HG03575 (cell line): ENCODE data around the gene NDUFA8.

ENCODE experiments used
- ATAC-seq: cut with Tn5 transposase; IDR thresholded peaks from one replicate; pipeline ENCODE4 v1.9.1; 2021; ENCODE audit not compliant: unreplicated experiment, insufficient number of reproducible peaks, low FRiP score; ENCODE audit errors: extremely low read depth

The NDUFA8 gene

DNA sequence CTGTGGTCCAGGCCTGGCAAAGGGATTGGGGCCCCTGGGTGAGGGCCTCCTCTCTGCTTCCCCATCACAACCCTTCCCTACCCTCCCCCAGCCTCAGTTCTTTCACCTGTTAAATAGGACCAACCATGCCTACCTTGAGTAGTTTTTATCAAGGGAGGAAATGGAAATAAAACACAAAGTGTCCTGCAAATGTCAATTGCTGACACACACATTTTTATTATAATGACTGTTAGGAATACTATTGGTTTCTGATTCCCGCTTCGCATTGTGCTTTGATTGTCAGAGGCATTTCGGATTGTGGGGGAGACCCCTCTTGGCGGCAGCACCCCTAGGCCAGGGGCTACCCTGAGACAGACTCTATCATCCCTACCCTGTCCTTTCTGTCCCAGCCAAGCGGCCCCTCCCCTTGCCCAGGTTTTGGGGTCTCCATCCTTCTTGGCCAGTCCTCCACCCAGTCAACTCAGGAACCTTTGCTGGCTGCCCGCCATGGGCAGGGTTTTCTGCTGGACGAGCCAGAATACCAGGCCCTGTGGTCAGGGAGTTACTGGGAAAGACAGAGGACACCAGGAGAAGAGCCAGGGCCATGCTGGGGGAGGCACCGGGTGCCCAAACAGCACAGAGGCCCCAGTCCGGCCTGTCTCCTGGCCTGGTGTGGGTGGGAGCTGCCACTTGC lies 48.0 kb downstream of the NDUFA8 start:
- ATAC-seq: no peak

GRCh38 chr9:122110100-122110833 lies 49.3 kb downstream of the NDUFA8 start:
- ATAC-seq: no peak

DNA sequence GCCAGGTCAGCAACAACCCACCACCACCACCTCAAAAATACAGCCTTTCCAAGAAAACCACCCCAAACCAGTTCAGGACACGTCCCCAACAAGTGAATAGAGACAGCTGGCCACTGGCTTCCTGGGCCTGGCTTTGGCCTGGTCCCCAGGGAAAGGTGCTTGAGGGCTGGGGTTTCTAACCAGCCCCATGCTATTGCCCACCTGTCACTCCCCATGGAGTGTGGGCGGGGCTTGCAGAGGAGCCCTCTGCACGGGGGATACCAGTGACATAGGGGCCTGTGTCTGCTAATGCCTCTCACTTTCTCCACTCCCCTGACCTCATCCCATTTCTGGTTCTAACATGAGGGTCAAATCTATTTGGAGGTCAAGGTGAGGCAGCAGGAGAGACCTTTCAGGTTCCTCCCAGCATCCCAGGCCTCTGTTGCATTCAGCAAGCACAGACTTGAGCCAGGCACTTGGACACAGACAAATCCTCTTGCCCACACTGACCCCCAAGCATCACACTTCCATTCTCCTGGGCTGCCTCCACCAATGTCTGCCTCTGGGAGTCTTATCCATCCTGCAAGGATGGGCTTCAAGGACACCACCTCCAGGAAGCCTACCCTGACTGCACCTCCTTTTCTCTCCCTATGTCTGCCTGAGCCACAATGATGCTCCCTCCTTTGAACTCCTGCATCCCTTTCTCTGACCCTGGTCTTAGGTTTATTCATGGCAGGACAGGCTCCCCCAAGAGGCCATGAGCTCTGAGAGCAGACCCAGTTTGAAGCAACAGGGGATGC lies 50.4 kb downstream of the NDUFA8 start:
- ATAC-seq: no peak

DNA sequence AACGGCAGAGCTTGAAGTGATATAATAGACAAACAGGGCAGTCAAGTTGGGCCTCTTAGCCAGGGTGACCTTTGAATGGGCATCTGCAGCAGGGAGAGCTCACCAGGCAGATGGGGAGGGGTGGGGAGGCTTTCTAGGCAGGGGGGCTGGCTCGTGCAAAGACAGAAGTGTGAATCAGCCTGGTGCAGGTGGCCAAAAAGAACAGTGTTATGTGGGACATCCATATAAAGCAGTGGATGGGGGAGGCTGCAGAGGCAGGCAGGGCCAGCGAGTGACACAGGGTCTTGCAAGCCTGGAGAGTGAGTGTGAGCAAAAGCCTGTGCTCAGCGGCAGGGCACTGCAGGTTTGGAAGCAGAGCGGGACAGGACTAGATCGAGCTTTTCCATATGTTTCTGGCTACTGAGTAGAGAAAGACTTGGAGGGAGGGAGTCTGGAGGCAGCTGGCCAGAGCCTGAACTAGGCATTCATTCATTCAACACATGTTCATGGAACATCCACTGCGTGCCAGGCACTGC lies 52.2 kb downstream of the NDUFA8 start:
- ATAC-seq: no peak

DNA sequence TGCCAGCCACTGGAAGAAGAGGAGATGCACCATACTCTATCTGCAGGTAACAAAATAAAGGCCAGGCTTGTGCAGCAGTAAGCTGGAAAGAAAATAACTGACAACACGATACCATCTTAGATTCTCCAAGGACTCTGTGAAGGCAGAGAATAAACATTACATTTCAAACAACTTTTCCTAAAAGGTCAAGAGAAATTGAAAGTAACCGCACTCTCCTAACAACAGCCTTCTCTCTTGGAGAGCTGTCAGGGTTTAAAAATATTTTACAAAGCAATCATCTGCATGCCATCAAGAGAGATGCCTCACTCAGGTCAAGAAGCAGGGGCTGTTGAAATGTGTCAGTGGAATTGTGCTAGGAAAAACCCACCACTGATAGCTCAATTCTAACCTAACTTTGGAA lies 53.0 kb downstream of the NDUFA8 start:
- no peak for ATAC-seq

DNA sequence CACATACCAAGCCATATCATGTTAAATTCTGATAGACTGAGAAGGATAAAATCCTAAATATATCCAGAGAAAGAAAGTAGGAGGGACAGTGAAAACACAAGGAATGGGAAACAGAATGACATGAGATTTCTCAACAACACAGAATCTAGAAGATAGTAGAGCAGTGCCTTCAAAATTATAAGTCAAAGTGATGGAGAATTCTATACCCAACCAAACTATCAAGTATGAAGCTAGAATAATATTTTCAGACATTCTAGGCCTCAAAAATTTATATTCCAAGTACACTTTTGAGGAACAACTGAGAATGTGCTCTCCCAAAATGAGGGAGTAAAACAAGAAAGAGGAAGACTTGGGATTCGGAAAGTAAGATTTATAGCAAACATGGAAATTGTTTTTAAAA lies 55.6 kb downstream of the NDUFA8 start:
- ATAC-seq: no peak

- no peak for ATAC-seq
Observed at GRCh38 chr9:122102156-122102555, 57.4 kb downstream of the NDUFA8 start.

DNA sequence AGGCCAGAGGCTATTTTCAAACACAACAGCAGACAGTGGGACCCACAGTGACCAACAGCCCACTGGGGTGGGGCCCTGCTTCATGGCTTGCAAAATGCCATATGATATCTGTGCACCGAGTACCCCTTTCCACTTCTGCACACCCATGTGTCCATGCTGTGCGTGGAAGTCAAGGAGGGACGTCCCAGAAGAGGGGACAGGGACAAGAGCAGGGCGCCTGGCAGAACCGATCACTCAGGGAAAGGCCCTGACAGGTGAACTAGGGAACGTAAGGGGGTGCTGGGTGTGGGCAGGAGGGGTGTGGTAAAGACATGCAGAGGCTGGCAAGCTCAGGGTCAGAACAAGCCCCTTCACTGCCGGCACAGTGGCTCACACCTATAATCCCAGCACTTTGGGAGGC lies 58.8 kb downstream of the NDUFA8 start:
- ATAC-seq: no peak

- no peak for ATAC-seq
Observed at GRCh38 chr9:122099271-122099869, 60.2 kb downstream of the NDUFA8 start.

GRCh38 chr9:122097679-122098315 lies 61.8 kb downstream of the NDUFA8 start:
- no peak for ATAC-seq

DNA sequence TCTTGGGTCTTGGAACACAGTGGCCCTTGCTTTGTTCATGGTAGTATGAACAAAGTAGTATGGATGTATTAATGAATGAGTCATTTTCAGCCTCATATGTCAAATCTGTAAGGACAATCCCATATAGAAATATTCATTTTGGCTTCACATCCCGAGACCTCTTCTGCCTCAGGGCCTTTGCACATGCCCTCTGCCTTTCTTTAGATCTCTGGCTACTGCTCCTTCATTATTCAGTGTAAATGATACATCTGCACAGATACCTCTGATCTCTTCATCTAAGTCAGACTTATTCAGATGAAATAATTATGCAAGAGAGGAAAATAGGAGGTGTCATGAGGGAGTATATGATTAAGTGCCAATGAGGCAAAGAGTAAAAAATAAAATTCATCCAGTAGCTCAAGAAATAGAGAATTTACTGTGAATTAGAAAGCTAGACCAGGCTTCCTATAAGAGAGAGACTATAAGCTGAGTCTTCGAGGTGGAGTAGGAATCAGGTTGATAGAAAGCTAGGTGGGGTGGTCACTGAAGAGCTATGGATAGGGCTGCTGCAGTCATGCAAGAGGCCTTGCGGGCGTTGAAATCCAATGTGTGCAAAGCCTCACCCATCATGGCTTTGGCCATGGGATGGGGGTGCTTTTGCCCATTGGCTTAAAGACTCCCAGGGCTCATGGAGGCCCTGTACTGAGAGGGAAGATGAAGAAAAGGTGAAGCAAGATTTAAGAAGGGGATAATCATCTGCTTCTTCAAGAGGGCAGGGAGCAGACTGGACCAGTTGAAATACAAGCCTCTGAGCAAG lies 62.8 kb downstream of the NDUFA8 start:
- ATAC-seq: no peak

DNA sequence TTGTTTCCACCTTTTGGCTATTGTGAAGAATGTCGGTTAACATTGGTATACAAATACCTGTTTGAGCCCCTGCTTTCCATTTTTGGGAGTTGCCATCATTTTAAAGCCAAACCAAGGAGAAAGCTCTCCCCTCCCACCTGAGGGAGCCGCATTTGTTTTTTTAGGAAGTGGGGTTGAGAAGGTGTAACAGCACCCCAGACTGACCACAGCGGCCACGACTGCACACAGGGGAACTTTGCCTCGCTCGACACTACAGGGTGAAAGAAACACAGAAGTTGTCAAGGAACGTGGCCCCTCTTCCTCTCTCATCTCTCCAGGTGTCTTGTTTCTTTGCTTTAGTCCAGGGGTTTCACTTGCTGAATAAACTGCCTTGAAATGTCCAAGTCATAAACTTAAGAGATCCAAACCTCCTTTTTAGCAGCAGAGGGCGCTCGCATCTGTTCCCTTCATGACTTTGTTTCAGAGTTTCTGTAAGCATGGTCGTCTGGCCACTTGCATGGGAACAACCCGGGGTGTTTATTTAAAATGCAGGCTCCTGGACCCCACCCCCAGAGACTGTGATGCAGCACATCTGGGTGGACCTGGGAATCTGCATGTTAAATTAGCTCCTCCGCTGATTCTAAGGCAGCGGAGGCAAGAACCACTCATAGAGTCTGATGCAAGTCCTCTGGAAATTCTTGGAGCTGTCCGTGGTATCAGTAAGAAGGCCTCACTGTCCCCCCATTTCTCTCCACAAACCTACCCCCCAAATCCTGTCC lies 64.4 kb downstream of the NDUFA8 start:
- ATAC-seq: no peak
